ENCODE measurements around the gene PCF11.

- TF ChIP-seq CTCF (conservative IDR thresholded peaks at IDR 0.05) (no peak), EZH2 (IDR thresholded peaks at IDR 0.05; ENCODE audit: low read depth) (no peak)
Observed at GRCh38 chr11:83166193-83166866, 9.4 kb downstream of the PCF11 start.

Data from PC-9 (cell line).